Caco-2 (cell line): ENCODE results near the gene MAN1C1. TPM values are rescaled to one million over a fixed set of nuclear protein-coding genes. Genes with fewer than 3 reads are reported as not detected.

Experiments used
- BruUV-seq: library from RNA; stranded (reverse); fragments of 400-500 nt; replicated peaks from 2 replicates; lab custom pipeline; 2021; lab: Mats Ljungman, UMichigan
- CTCF ChIA-PET: fragments of 300-600 bp; sonication (Branson Sonifier 250); formaldehyde crosslinking; loops from one replicate; lab custom pipeline; 2022; ENCODE audit warnings: antibody characterized with exemption; lab: Charles Lee
- POLR2A ChIA-PET: fragments of 300-600 bp; sonication (Branson Sonifier 250); formaldehyde crosslinking; loops from one replicate; lab custom pipeline; 2022; ENCODE audit warnings: antibody characterized with exemption; lab: Charles Lee
- DNase-seq, 2 experiments: peaks; one replicate each; pipeline versions ENCODE4 v3.0.0 to v3.0.0-alpha.2; 2020 to 2022
- H3K27me3 ChIP-seq: replicated peaks from 2 replicates; pipeline ENCODE4 v1.6.0; 2011; ENCODE audit warnings: low read length; ENCODE audit not compliant: control insufficient read depth, insufficient read depth
- H3K36me3 ChIP-seq: 2 replicates; pipeline ENCODE4 v1.5.1; 2011; ENCODE audit warnings: low read length; ENCODE audit not compliant: control insufficient read depth, insufficient read depth
- H3K4me1 ChIP-seq: fragments of 250-450 bp; sonication (Bioruptor Pico); 2 replicates; pipeline ENCODE4 v1.5.1; 2020; ENCODE audit warnings: mild to moderate bottlenecking
- H3K4me3 ChIP-seq: 2 replicates; pipeline ENCODE4 v1.5.1; 2011; ENCODE audit warnings: low read depth, mild to moderate bottlenecking, control low read depth, low read length
- H3K9me3 ChIP-seq: fragments of 250-450 bp; sonication (Bioruptor Pico); 2 replicates; pipeline ENCODE4 v1.5.1; 2020; ENCODE audit warnings: mild to moderate bottlenecking, moderate library complexity
- H3K27ac Mint-ChIP-seq: one replicate; pipeline ENCODE4 v1.8.0; 2022; ENCODE audit warnings: mixed read lengths; ENCODE audit not compliant: unreplicated experiment
- H3K27me3 Mint-ChIP-seq: one replicate; pipeline ENCODE4 v1.8.0; 2022; ENCODE audit warnings: mixed read lengths; ENCODE audit not compliant: insufficient read depth, unreplicated experiment
- H3K36me3 Mint-ChIP-seq: one replicate; pipeline ENCODE4 v1.8.0; 2022; ENCODE audit warnings: mild to moderate bottlenecking, mixed read lengths; ENCODE audit not compliant: insufficient read depth, unreplicated experiment
- H3K4me1 Mint-ChIP-seq: one replicate; pipeline ENCODE4 v1.8.0; 2022; ENCODE audit warnings: low read depth, mixed read lengths; ENCODE audit not compliant: unreplicated experiment
- H3K4me3 Mint-ChIP-seq: one replicate; pipeline ENCODE4 v1.8.0; 2022; ENCODE audit warnings: mild to moderate bottlenecking, moderate library complexity, mixed read lengths; ENCODE audit not compliant: unreplicated experiment
- H3K9me3 Mint-ChIP-seq: one replicate; pipeline ENCODE4 v1.8.0; 2022; ENCODE audit warnings: mixed read lengths; ENCODE audit not compliant: unreplicated experiment
- intact Hi-C: fragments of 100-400 bp; cut with micrococcal nuclease; formaldehyde crosslinking; loops from one replicate; pipeline ENCODE4 v1.10.0; 2022; ENCODE audit not compliant: unreplicated experiment
- total RNA-seq: library from RNA; stranded (reverse); gene quantifications from 2 replicates; pipeline ENCODE4 v1.2.3, GENCODE V29; 2022
- TF ChIP-seq, protein P1 (sequence below), 2 experiments: fragments of 200-600 bp in 1 of 2; IDR thresholded peaks; 1 replicate in 1 of 2; 2 replicates in 1 of 2; pipeline versions ENCODE4 v1.5.1 to v1.8.0; 2011 to 2022; ENCODE audit warnings: antibody characterized with exemption in 1 of 2, control low read depth in 1 of 2, inconsistent platforms in 1 of 2, low read depth in 1 of 2, low read length in 1 of 2, mild to moderate bottlenecking in 1 of 2, moderate library complexity in 1 of 2; ENCODE audit not compliant: insufficient read depth in 1 of 2, severe bottlenecking in 1 of 2, unreplicated experiment in 1 of 2

The MAN1C1 gene
- total RNA-seq, 1 experiment from 2014 or later = 2.7 TPM

DNA sequence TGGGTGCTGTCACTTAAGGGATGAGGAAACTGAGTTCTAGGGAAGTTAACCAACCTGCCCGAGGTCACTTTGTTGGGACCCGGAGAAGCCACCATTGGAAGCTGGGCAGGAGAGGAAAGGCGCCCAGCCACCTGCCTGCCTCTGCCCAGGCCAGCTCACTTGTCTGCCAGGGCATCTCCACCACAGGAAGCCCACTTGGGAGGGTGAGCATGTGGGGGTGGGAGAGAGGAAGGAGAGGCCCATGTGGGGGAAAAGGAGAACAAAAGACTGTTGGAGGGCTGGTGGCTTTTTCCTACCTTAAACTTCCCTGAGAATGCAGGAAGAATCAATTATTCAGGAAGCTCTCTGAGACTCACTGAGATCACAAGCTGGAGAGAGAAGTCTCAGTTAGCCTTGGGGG lies 139.6 kb downstream of the MAN1C1 start:
- no peak for DNase-seq
- Histone ChIP-seq H3K4me3 (no peak overlapping the region), H3K9me3 (no peaks in the 10 kb centered on the region), H3K36me3 (no peaks in the 10 kb centered on the region), H3K4me1 (no peaks in the 10 kb centered on the region), H3K27me3 (no peaks in the 10 kb centered on the region)
- BruUV-seq = no TSS peak
- POLR2A ChIA-PET = no interaction called here
- H3K27me3 Mint-ChIP-seq = no peaks in the 10 kb centered on the region
- H3K9me3 Mint-ChIP-seq = no peaks in the 10 kb centered on the region
- no peak overlapping the region for H3K4me3 Mint-ChIP-seq
- intact Hi-C loops = loop anchor here (5.0 kb wide), 1 partner anchor 41 kb away; no protein-coding TSS in a partner anchor
- no peak overlapping the region for H3K27ac Mint-ChIP-seq
- no peaks in the 10 kb centered on the region for H3K4me1 Mint-ChIP-seq
- H3K36me3 Mint-ChIP-seq = no peaks in the 10 kb centered on the region
- TF ChIP-seq, protein P1, sequence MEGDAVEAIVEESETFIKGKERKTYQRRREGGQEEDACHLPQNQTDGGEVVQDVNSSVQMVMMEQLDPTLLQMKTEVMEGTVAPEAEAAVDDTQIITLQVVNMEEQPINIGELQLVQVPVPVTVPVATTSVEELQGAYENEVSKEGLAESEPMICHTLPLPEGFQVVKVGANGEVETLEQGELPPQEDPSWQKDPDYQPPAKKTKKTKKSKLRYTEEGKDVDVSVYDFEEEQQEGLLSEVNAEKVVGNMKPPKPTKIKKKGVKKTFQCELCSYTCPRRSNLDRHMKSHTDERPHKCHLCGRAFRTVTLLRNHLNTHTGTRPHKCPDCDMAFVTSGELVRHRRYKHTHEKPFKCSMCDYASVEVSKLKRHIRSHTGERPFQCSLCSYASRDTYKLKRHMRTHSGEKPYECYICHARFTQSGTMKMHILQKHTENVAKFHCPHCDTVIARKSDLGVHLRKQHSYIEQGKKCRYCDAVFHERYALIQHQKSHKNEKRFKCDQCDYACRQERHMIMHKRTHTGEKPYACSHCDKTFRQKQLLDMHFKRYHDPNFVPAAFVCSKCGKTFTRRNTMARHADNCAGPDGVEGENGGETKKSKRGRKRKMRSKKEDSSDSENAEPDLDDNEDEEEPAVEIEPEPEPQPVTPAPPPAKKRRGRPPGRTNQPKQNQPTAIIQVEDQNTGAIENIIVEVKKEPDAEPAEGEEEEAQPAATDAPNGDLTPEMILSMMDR (IDR thresholded peaks at IDR 0.05; ENCODE audit: insufficient read depth in 1 of 2, low read depth in 1 of 2, low read length in 1 of 2, severe bottlenecking in 1 of 2, unreplicated experiment in 1 of 2) = no peak
- CTCF ChIA-PET = interaction anchor here (0.6 kb wide), 1 partner anchor 25 kb away, joined by 3 read pairs; no protein-coding TSS in a partner anchor

DNA sequence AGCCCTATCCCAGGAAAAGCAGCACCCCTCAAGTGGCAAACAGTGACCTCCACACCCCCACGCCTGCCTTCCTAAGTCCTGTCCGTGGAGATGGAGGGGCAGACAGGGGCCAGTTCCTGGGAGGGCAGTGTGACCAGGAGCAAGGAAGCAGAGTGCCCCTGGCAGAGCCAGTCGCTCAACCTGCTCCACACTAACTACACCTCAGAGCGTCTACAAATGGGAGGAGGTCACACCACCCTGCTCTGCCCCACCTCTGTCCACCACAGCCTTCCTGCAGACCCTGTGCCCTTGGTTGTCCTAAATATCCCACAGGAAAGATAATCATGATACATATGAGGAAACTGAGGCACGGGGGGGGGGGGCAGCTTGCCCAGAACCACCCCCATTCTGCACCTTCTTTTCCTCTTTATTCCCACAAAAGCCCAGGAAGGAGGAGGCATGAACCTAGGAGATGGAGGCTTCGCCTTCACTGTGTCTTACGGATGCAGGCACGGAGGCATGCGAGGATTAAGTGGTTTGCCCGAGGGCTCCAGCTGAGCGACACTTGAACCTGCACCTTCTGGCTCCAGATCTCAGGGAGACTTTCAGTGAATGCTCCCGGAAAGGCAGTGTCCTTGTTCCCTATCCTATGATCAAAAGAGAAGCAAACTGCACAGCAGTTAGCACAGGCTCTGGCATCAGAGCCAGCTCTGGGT lies 140.7 kb downstream of the MAN1C1 start:
- DNase-seq = no peak
- Mint-ChIP-seq H3K9me3 (no peaks in the 10 kb centered on the region), H3K4me1 (no peaks in the 10 kb centered on the region), H3K27me3 (no peaks in the 10 kb centered on the region), H3K27ac (no peak overlapping the region), H3K4me3 (no peak overlapping the region), H3K36me3 (no peaks in the 10 kb centered on the region)
- TF ChIP-seq, protein P1 (IDR thresholded peaks at IDR 0.05; ENCODE audit: insufficient read depth in 1 of 2, low read depth in 1 of 2, low read length in 1 of 2, severe bottlenecking in 1 of 2, unreplicated experiment in 1 of 2) = no peak
- H3K36me3 ChIP-seq = no peaks in the 10 kb centered on the region
- no peak overlapping the region for H3K4me3 ChIP-seq
- H3K9me3 ChIP-seq = no peaks in the 10 kb centered on the region
- H3K4me1 ChIP-seq = no peaks in the 10 kb centered on the region
- intact Hi-C loops = loop anchor here (5.0 kb wide), 1 partner anchor 40 kb away; no protein-coding TSS in a partner anchor
- ChIA-PET POLR2A (no interaction called here), CTCF (no interaction called here)
- no TSS peak for BruUV-seq
- H3K27me3 ChIP-seq = no peaks in the 10 kb centered on the region

DNA sequence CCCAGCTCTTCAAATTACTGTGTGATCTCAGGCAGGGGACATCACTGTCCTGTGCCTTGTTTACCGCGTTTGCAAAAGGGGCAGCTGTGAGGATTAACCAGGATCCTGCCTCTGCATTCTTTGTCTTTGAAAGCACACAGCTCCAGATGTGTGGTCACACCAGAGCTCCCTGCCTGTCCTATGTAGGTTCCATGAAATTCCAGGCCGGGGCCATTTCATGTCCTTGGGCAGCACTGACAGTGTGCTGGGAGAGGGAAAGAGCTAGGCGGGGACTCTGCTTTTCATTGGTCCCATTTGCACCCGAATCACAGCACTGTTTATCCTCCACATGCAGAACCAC lies 141.2 kb downstream of the MAN1C1 start:
- CTCF ChIA-PET = no interaction called here
- no peaks in the 10 kb centered on the region for H3K27me3 Mint-ChIP-seq

More for the DNA sequence above, 141.2 kb downstream of the MAN1C1 start:
- TF ChIP-seq, protein P1 (IDR thresholded peaks at IDR 0.05; ENCODE audit: insufficient read depth in 1 of 2, low read depth in 1 of 2, low read length in 1 of 2, severe bottlenecking in 1 of 2, unreplicated experiment in 1 of 2) = no peak
- Mint-ChIP-seq H3K4me1 (no peaks in the 10 kb centered on the region), H3K9me3 (no peaks in the 10 kb centered on the region), H3K4me3 (no peak overlapping the region), H3K36me3 (no peaks in the 10 kb centered on the region), H3K27ac (no peak overlapping the region)
- Histone ChIP-seq H3K9me3 (no peaks in the 10 kb centered on the region), H3K36me3 (no peaks in the 10 kb centered on the region), H3K4me1 (no peaks in the 10 kb centered on the region), H3K4me3 (no peak overlapping the region), H3K27me3 (no peaks in the 10 kb centered on the region)
- POLR2A ChIA-PET = no interaction called here
- intact Hi-C loops = loop anchor here (5.0 kb wide), 1 partner anchor 39 kb away; no protein-coding TSS in a partner anchor
- DNase-seq = no peak
- no TSS peak for BruUV-seq
